ENCODE results near the gene RHOBTB1.

Gene RHOBTB1

GRCh38 chr10:60883187-60883586, 60.8 kb downstream of the RHOBTB1 start:
- Histone ChIP-seq H3K4me3 (ENCODE audit: low read depth, low read length) (no peak overlapping the region), H3K27me3 (ENCODE audit: control insufficient read depth, insufficient read depth, low read length) (no peaks in the 10 kb centered on the region), H3K4me1 (ENCODE audit: control insufficient read depth, insufficient read depth, low read length) (peaks cover 4% of the 10 kb centered on the region; the same call in 1 of the 2 replicates), H3K9me3 (ENCODE audit: control insufficient read depth, insufficient read depth, low read depth, low read length) (no peaks in the 10 kb centered on the region), H3K9ac (ENCODE audit: low read length) (no peak overlapping the region), H3K36me3 (ENCODE audit: control insufficient read depth, insufficient read depth, low read length) (0 out of 2 replicates have a peak, but pooled peaks cover 4% of the 10 kb centered on the region), H3K27ac (ENCODE audit: low read depth, low read length) (no peak overlapping the region)

DNA sequence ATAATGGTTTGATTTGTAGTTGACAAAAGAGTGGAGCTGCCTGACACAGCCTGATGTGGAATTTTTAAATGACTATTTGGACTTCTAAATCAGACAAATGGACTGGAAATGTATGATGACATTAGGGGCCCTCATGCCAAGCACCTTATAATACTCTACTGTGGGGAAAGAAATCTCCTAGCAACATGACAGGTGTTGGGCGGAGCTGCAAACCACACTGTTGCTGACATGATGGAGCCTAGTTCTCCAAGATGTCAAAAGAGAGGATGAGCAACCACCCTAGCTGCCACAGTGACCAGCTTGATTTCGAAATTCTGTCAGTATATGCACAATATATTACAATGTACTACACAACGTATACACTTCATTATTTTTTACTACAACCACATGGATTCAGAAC, 65.8 kb downstream of the RHOBTB1 start:
- Histone ChIP-seq H3K4me3 (ENCODE audit: low read depth, low read length) (no peak overlapping the region), H3K9me3 (ENCODE audit: control insufficient read depth, insufficient read depth, low read depth, low read length) (no peaks in the 10 kb centered on the region), H3K9ac (ENCODE audit: low read length) (no peak overlapping the region), H3K36me3 (ENCODE audit: control insufficient read depth, insufficient read depth, low read length) (no peaks in the 10 kb centered on the region), H3K4me1 (ENCODE audit: control insufficient read depth, insufficient read depth, low read length) (peaks cover 10% of the 10 kb centered on the region; the same call in 1 of the 2 replicates), H3K27me3 (ENCODE audit: control insufficient read depth, insufficient read depth, low read length) (no peaks in the 10 kb centered on the region), H3K27ac (ENCODE audit: low read depth, low read length) (no peak overlapping the region)

DNA sequence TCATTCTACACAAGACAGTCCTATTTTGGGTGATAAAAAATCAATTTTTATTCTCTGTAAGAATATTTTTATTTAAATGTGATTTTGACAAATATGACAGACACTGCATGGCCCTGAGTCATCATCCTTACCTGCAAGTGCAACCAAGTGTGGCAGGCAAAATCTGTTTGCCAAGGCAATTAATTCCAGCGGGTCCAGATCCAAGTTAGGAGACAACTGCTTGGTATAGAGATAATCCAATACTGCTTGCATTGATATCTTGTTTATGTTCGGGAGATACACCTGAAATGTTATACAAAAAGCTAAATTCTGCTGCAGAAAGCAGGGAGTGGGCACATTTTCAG, 66.2 kb downstream of the RHOBTB1 start:
- Histone ChIP-seq H3K36me3 (ENCODE audit: control insufficient read depth, insufficient read depth, low read length) (no peaks in the 10 kb centered on the region), H3K9ac (ENCODE audit: low read length) (no peak overlapping the region), H3K27ac (ENCODE audit: low read depth, low read length) (no peak overlapping the region), H3K9me3 (ENCODE audit: control insufficient read depth, insufficient read depth, low read depth, low read length) (no peaks in the 10 kb centered on the region), H3K4me3 (ENCODE audit: low read depth, low read length) (no peak overlapping the region), H3K27me3 (ENCODE audit: control insufficient read depth, insufficient read depth, low read length) (no peaks in the 10 kb centered on the region), H3K4me1 (ENCODE audit: control insufficient read depth, insufficient read depth, low read length) (peaks cover 10% of the 10 kb centered on the region; the same call in 1 of the 2 replicates)

- Histone ChIP-seq H3K4me1 (ENCODE audit: control insufficient read depth, insufficient read depth, low read length) (peaks cover 10% of the 10 kb centered on the region; the same call in 1 of the 2 replicates), H3K27me3 (ENCODE audit: control insufficient read depth, insufficient read depth, low read length) (no peaks in the 10 kb centered on the region), H3K36me3 (ENCODE audit: control insufficient read depth, insufficient read depth, low read length) (no peaks in the 10 kb centered on the region), H3K27ac (ENCODE audit: low read depth, low read length) (no peak overlapping the region), H3K9me3 (ENCODE audit: control insufficient read depth, insufficient read depth, low read depth, low read length) (no peaks in the 10 kb centered on the region), H3K9ac (ENCODE audit: low read length) (no peak overlapping the region), H3K4me3 (ENCODE audit: low read depth, low read length) (no peak overlapping the region)
Measured at GRCh38 chr10:60877061-60877776, 66.8 kb downstream of the RHOBTB1 start.

DNA sequence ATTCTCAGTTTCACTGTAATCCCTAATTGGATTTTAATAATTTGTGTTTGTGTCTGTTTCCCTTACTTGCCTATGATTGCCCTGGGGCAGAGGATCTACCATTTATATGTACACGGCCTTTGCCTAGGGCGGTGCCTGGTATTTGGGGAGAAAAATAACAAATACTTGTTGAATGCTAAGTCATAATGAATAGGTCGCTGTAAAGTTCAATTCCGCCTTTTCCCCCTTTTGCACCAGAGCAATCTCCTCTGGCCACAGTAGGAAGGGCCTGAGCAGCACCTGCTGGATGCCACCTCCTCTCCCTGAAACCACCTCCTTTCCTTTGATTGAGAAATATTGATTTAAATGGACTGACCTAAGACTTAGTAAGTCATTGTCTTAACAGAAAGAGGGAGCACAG, 70.2 kb downstream of the RHOBTB1 start:
- Histone ChIP-seq H3K9ac (ENCODE audit: low read length) (no peak overlapping the region), H3K9me3 (ENCODE audit: control insufficient read depth, insufficient read depth, low read depth, low read length) (no peaks in the 10 kb centered on the region), H3K27ac (ENCODE audit: low read depth, low read length) (no peak overlapping the region), H3K36me3 (ENCODE audit: control insufficient read depth, insufficient read depth, low read length) (no peaks in the 10 kb centered on the region), H3K4me3 (ENCODE audit: low read depth, low read length) (no peak overlapping the region), H3K27me3 (ENCODE audit: control insufficient read depth, insufficient read depth, low read length) (no peaks in the 10 kb centered on the region), H3K4me1 (ENCODE audit: control insufficient read depth, insufficient read depth, low read length) (peaks cover 24% of the 10 kb centered on the region)

DNA sequence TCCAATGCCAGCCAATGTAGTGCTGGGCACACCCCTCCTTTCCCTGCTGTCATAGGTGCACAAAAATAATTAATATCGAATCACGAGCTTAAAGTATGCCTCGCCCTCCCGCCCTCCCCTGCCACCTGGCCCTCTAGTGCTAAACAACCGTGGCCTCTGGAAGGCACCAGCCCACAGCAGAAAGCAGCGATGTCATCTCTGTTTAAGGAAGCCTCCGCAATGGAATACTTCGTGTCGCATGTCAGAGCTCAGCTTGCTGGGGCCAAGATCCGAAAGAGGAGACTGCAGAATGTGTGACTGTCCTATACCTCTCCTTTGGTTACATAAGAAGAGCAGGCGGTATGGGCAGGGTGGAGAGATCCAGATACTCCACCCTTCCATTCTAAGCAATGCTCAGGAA, 71.5 kb downstream of the RHOBTB1 start:
- Histone ChIP-seq H3K27ac (ENCODE audit: low read depth, low read length) (no peak overlapping the region), H3K36me3 (ENCODE audit: control insufficient read depth, insufficient read depth, low read length) (no peaks in the 10 kb centered on the region), H3K9me3 (ENCODE audit: control insufficient read depth, insufficient read depth, low read depth, low read length) (no peaks in the 10 kb centered on the region), H3K4me1 (ENCODE audit: control insufficient read depth, insufficient read depth, low read length) (peaks cover 24% of the 10 kb centered on the region), H3K9ac (ENCODE audit: low read length) (no peak overlapping the region), H3K27me3 (ENCODE audit: control insufficient read depth, insufficient read depth, low read length) (no peaks in the 10 kb centered on the region), H3K4me3 (ENCODE audit: low read depth, low read length) (no peak overlapping the region)

GRCh38 chr10:60871215-60871614, 72.8 kb downstream of the RHOBTB1 start:
- no peaks in the 10 kb centered on the region for H3K27me3 ChIP-seq (ENCODE audit: control insufficient read depth, insufficient read depth, low read length)
- peaks cover 24% of the 10 kb centered on the region for H3K4me1 ChIP-seq (ENCODE audit: control insufficient read depth, insufficient read depth, low read length)
- no peaks in the 10 kb centered on the region for H3K9me3 ChIP-seq (ENCODE audit: control insufficient read depth, insufficient read depth, low read depth, low read length)
- H3K27ac ChIP-seq (ENCODE audit: low read depth, low read length): no peak overlapping the region
- no peaks in the 10 kb centered on the region for H3K36me3 ChIP-seq (ENCODE audit: control insufficient read depth, insufficient read depth, low read length)
- H3K4me3 ChIP-seq (ENCODE audit: low read depth, low read length): no peak overlapping the region
- no peak overlapping the region for H3K9ac ChIP-seq (ENCODE audit: low read length)

DNA sequence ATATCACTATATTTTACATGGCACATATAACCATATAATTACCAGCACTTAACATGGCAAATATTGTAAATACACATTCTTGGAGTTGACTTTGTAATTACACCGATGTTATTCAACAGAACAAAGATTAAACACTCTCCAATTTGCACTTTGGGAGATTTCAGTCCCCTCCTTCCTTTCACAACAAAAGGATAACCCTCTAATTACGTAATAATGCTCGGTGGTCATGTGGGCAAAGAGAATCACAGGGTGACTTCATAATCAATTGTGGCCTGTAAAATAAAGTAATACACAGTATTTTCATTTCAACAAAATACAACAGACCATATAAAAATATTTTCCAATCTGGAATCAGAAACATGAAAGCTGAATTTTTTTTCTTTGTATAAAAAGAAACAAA, 73.2 kb downstream of the RHOBTB1 start:
- Histone ChIP-seq H3K4me3 (ENCODE audit: low read depth, low read length) (no peak overlapping the region), H3K9ac (ENCODE audit: low read length) (no peak overlapping the region), H3K27ac (ENCODE audit: low read depth, low read length) (no peak overlapping the region), H3K36me3 (ENCODE audit: control insufficient read depth, insufficient read depth, low read length) (no peaks in the 10 kb centered on the region), H3K27me3 (ENCODE audit: control insufficient read depth, insufficient read depth, low read length) (no peaks in the 10 kb centered on the region), H3K9me3 (ENCODE audit: control insufficient read depth, insufficient read depth, low read depth, low read length) (no peaks in the 10 kb centered on the region), H3K4me1 (ENCODE audit: control insufficient read depth, insufficient read depth, low read length) (peaks cover 24% of the 10 kb centered on the region)

DNA sequence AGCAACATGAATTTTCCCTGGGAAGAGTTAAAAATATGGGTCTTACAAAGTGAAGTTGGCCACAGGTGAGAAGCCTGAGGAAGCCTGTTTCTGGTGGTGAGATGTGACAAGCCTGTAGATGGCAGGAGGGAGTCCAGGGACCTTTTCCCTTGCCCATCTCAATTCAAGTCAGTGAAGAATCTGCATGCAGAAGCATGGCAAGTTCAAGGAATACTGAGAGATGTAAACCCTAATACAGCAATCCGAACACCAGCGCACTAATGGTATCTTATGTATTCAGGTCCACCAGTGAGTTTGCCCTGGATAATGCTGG, 73.6 kb downstream of the RHOBTB1 start:
- Histone ChIP-seq H3K4me3 (ENCODE audit: low read depth, low read length) (no peak overlapping the region), H3K27me3 (ENCODE audit: control insufficient read depth, insufficient read depth, low read length) (no peaks in the 10 kb centered on the region), H3K4me1 (ENCODE audit: control insufficient read depth, insufficient read depth, low read length) (peaks cover 24% of the 10 kb centered on the region), H3K36me3 (ENCODE audit: control insufficient read depth, insufficient read depth, low read length) (no peaks in the 10 kb centered on the region), H3K9ac (ENCODE audit: low read length) (no peak overlapping the region), H3K9me3 (ENCODE audit: control insufficient read depth, insufficient read depth, low read depth, low read length) (no peaks in the 10 kb centered on the region), H3K27ac (ENCODE audit: low read depth, low read length) (no peak overlapping the region)

GRCh38 chr10:60869652-60870415, 74.2 kb downstream of the RHOBTB1 start:
- no peaks in the 10 kb centered on the region for H3K36me3 ChIP-seq (ENCODE audit: control insufficient read depth, insufficient read depth, low read length)
- no peaks in the 10 kb centered on the region for H3K9me3 ChIP-seq (ENCODE audit: control insufficient read depth, insufficient read depth, low read depth, low read length)
- no peaks in the 10 kb centered on the region for H3K27me3 ChIP-seq (ENCODE audit: control insufficient read depth, insufficient read depth, low read length)
- H3K4me3 ChIP-seq (ENCODE audit: low read depth, low read length): no peak overlapping the region
- no peak overlapping the region for H3K27ac ChIP-seq (ENCODE audit: low read depth, low read length)
- H3K9ac ChIP-seq (ENCODE audit: low read length): no peak overlapping the region
- peaks cover 22% of the 10 kb centered on the region for H3K4me1 ChIP-seq (ENCODE audit: control insufficient read depth, insufficient read depth, low read length)

GRCh38 chr10:60868946-60869345, 75.0 kb downstream of the RHOBTB1 start:
- Histone ChIP-seq H3K9me3 (ENCODE audit: control insufficient read depth, insufficient read depth, low read depth, low read length) (no peaks in the 10 kb centered on the region), H3K27me3 (ENCODE audit: control insufficient read depth, insufficient read depth, low read length) (no peaks in the 10 kb centered on the region), H3K4me1 (ENCODE audit: control insufficient read depth, insufficient read depth, low read length) (peaks cover 16% of the 10 kb centered on the region), H3K9ac (ENCODE audit: low read length) (no peak overlapping the region), H3K27ac (ENCODE audit: low read depth, low read length) (no peak overlapping the region), H3K36me3 (ENCODE audit: control insufficient read depth, insufficient read depth, low read length) (no peaks in the 10 kb centered on the region), H3K4me3 (ENCODE audit: low read depth, low read length) (no peak overlapping the region)

All from HUES6 (cell line).